ENCODE measurements around the gene RNF227. TPM values are rescaled to one million over a fixed set of nuclear protein-coding genes. Genes with fewer than 3 reads are reported as not detected.

Gene RNF227
- total and polyA plus RNA-seq, 2 of the 8 experiments (the other 6 are each of a cell fraction or from before 2014, with no cell fraction given), result 0.63 to 1.7 TPM

DNA sequence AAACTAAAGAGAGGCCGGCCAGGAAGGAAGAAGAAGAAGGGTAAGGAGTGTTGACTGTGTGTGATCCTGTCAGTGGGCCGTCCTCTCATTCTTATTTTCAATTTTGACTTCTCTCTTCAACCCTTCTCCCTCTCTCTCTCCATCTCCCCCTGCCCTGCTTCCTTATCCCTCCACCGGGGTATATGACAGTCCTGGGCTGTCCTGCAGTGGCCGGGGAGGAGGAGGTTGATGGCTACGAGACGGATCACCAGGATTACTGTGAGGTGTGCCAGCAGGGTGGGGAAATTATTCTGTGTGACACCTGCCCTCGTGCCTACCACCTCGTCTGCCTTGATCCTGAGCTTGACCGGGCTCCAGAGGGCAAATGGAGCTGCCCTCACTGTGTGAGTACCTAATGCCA lies 21.9 kb downstream of the RNF227 start:
- H3K9ac ChIP-seq (replicated peaks in 1 of 4; ENCODE audit: extremely low read depth in 1 of 4, low read depth in 3 of 4, low read length in 3 of 4), result no peak overlapping the region
- no peaks in the 10 kb centered on the region; a peak in 1 of 4 replicates for H3K9me3 ChIP-seq (ENCODE audit: insufficient read depth in 2 of 2, low read depth in 1 of 2, low read length in 1 of 2)
- no peaks in the 10 kb centered on the region; the same call in 1 of the 2 replicates for H3K23me2 ChIP-seq (ENCODE audit: low read depth, low read length)
- TF ChIP-seq TAF7 (optimal IDR thresholded peaks at IDR 0.05; ENCODE audit: borderline replicate concordance, low read depth, low read length) (no peak), SAP30 (IDR thresholded peaks at IDR 0.05; ENCODE audit: insufficient read depth, insufficient replicate concordance, low read length) (no peak), SIN3A (conservative IDR thresholded peaks at IDR 0.05 in 1 of 2, IDR thresholded peaks at IDR 0.05 in 1 of 2; ENCODE audit: low read depth in 1 of 2, low read length in 2 of 2) (no peak), SUZ12 (IDR thresholded peaks at IDR 0.05; ENCODE audit: low read length) (no peak), RAD21 (IDR thresholded peaks at IDR 0.05 in 1 of 2, conservative IDR thresholded peaks at IDR 0.05 in 1 of 2; ENCODE audit: low read depth in 2 of 2, low read length in 2 of 2) (no peak), SP2 (IDR thresholded peaks at IDR 0.05; ENCODE audit: low read length) (no peak), SP4 (IDR thresholded peaks at IDR 0.05; ENCODE audit: low read length) (no peak), CEBPB (IDR thresholded peaks at IDR 0.05; ENCODE audit: low read depth, low read length) (no peak), TCF12 (IDR thresholded peaks at IDR 0.05; ENCODE audit: low read depth, low read length) (no peak), YY1 (IDR thresholded peaks at IDR 0.05; ENCODE audit: low read depth, low read length) (no peak)
- H3K4me2 ChIP-seq (ENCODE audit: insufficient read depth in 1 of 2, low read depth in 2 of 2, low read length in 2 of 2), result no peak overlapping the region
- no peak overlapping the region for H4K5ac ChIP-seq (ENCODE audit: insufficient read length, low read depth, low read length)
- H3K4me1 ChIP-seq (replicated peaks in 1 of 4; ENCODE audit: control insufficient read depth in 3 of 4, insufficient read depth in 4 of 4, low read length in 3 of 4), result peaks cover 0 to 6% (median 3%) of the 10 kb centered on the region in 4 experiments; a peak in 5 of 7 replicates
- no peak overlapping the region for H4K91ac ChIP-seq (replicated peaks; ENCODE audit: insufficient read length, low read length)
- H3K36me3 ChIP-seq (ENCODE audit: control insufficient read depth in 2 of 4, insufficient read depth in 4 of 4, low read length in 3 of 4), result peaks cover 0 to 9% (median 2%) of the 10 kb centered on the region in 4 experiments; a peak in 3 of 8 replicates
- H2BK20ac ChIP-seq (ENCODE audit: low read length), result no peak overlapping the region
- H2BK12ac ChIP-seq (ENCODE audit: low read depth, low read length), result no peak overlapping the region
- DNase-seq (ENCODE audit: low read depth in 1 of 2, low spot score in 2 of 2) (no peak), FAIRE-seq (no peak)
- H2BK5ac ChIP-seq (ENCODE audit: low read depth, low read length), result no peak overlapping the region
- H3K79me2 ChIP-seq (ENCODE audit: control insufficient read depth in 1 of 2, insufficient read depth in 2 of 2, low read length in 2 of 2), result no peaks in the 10 kb centered on the region
- no peak overlapping the region for H2AK5ac ChIP-seq (ENCODE audit: low read depth, low read length)
- ChIA-PET CTCF (ENCODE audit: partially characterized antibody) (no interaction called here), POLR2A (ENCODE audit: partially characterized antibody) (no interaction called here)
- no peak overlapping the region for H3K4ac ChIP-seq (replicated peaks; ENCODE audit: insufficient read length, low read depth, low read length)
- H3K27me3 ChIP-seq (replicated peaks in 1 of 4; ENCODE audit: control insufficient read depth in 3 of 4, extremely low read depth in 1 of 4, insufficient read depth in 3 of 4, low read length in 3 of 4), result no peaks in the 10 kb centered on the region
- no peak overlapping the region for H3K18ac ChIP-seq (ENCODE audit: extremely low read depth, low read length)
- no peak overlapping the region for H3K27ac ChIP-seq (ENCODE audit: low read depth, low read length)
- H3K23ac ChIP-seq (ENCODE audit: insufficient read length), result no peak overlapping the region
- no peak overlapping the region for H3K4me3 ChIP-seq (ENCODE audit: extremely low read depth in 1 of 4, insufficient read depth in 2 of 4, low read depth in 3 of 4, low read length in 4 of 4)
- H2AFZ ChIP-seq (ENCODE audit: low read length), result no peak overlapping the region
- H3K56ac ChIP-seq (replicated peaks; ENCODE audit: insufficient read length, low read depth, low read length), result no peak overlapping the region
- no peak overlapping the region for H3K14ac ChIP-seq (ENCODE audit: insufficient read length)
- no peaks in the 10 kb centered on the region for H3K79me1 ChIP-seq (ENCODE audit: low read depth, low read length)
- no peak overlapping the region for H2BK120ac ChIP-seq (replicated peaks; ENCODE audit: low read depth, low read length)
- H4K20me1 ChIP-seq (replicated peaks in 1 of 2; ENCODE audit: control insufficient read depth in 1 of 2, insufficient read depth in 2 of 2, low read length in 2 of 2), result no peaks in the 10 kb centered on the region
- H2BK15ac ChIP-seq (ENCODE audit: low read length), result no peak overlapping the region
- 91% methylated on average over 9 of the region's 9 CpGs; no CpG with 5 or more reads in 1 of the 2 experiments for WGBS, 2 experiments (ENCODE audit: extremely low coverage in 1 of 2, insufficient coverage in 1 of 2, insufficient read length in 1 of 2, insufficient replicate concordance in 2 of 2, low coverage in 1 of 2, low lambda C conversion rate in 2 of 2, missing lambda C conversion rate in 1 of 2)
- H4K8ac ChIP-seq (ENCODE audit: extremely low read depth, insufficient read depth, low read length), result no peak overlapping the region

Data from H1 (cell line).